Measurements from ENCODE around the gene GMEB2. TPM values are rescaled to one million over a fixed set of nuclear protein-coding genes. Genes with fewer than 3 reads are reported as not detected.
"Not testable (repeated sequence)": the region's sequence is repeated elsewhere in the genome, so short reads cannot be mapped to it uniquely, and the experiment has no call there.

Gene GMEB2
- polyA plus RNA-seq, 1 donor, result 6.8 TPM

GRCh38 chr20:63560333-63560805, 66.5 kb downstream of the GMEB2 start:
- no peak for DNase-seq (ENCODE audit: low read depth)

GRCh38 chr20:63559485-63560332, 67.2 kb downstream of the GMEB2 start:
- not testable (repeated sequence) for DNase-seq (ENCODE audit: low read depth)

- DNase-seq (ENCODE audit: low read depth), result no peak
These were observed 68.0 kb downstream of the GMEB2 start for GRCh38 chr20:63558804-63559484.

- DNase-seq (ENCODE audit: low read depth), result no peak
These were observed 69.4 kb downstream of the GMEB2 start for GRCh38 chr20:63557481-63557891.

- no peak for DNase-seq (ENCODE audit: low read depth)
These were observed 69.9 kb downstream of the GMEB2 start for GRCh38 chr20:63556873-63557478.

- no peak for DNase-seq (ENCODE audit: low read depth)
These were observed 71.1 kb downstream of the GMEB2 start for GRCh38 chr20:63555661-63556381.

GRCh38 chr20:63554361-63555278, 72.3 kb downstream of the GMEB2 start:
- DNase-seq (ENCODE audit: low read depth), result no peak

- DNase-seq (ENCODE audit: low read depth), result no peak
These were observed 73.0 kb downstream of the GMEB2 start, which contains the start of gene FNDC11 for GRCh38 chr20:63553933-63554290. FNDC11 (plus strand) TSS chr20:63554159; CDS start chr20:63555664, 1,505 bp downstream.

- no peak for DNase-seq (ENCODE audit: low read depth)
These were observed 73.5 kb downstream of the GMEB2 start for GRCh38 chr20:63553251-63553932.

GRCh38 chr20:63552481-63553249, 74.2 kb downstream of the GMEB2 start:
- no peak for DNase-seq (ENCODE audit: low read depth)

- no peak for DNase-seq (ENCODE audit: low read depth)
These were observed 75.8 kb downstream of the GMEB2 start for GRCh38 chr20:63551068-63551467.

GRCh38 chr20:63549679-63550282, 77.1 kb downstream of the GMEB2 start:
- no peak for DNase-seq (ENCODE audit: low read depth)

- DNase-seq (ENCODE audit: low read depth), result no peak
These were observed 77.9 kb downstream of the GMEB2 start for GRCh38 chr20:63549019-63549418.

- no peak for DNase-seq (ENCODE audit: low read depth)
These were observed 78.4 kb downstream of the GMEB2 start for GRCh38 chr20:63548542-63548941.

- no peak for DNase-seq (ENCODE audit: low read depth)
These were observed 79.0 kb downstream of the GMEB2 start, which contains the start of gene SRMS for GRCh38 chr20:63547725-63548480. SRMS (minus strand) TSS chr20:63547749; CDS start chr20:63547463, 286 bp downstream.

GRCh38 chr20:63546956-63547724, 79.8 kb downstream of the GMEB2 start:
- DNase-seq (ENCODE audit: low read depth), result no peak

All from forelimb muscle (tissue), 1 donor.